Gastroesophageal sphincter (tissue), 3 donors: ENCODE data around the gene PRR35.

Source experiments
- CTCF ChIP-seq, 4 experiments: fragments of 200-600 bp in 2 of 4; fragments of 450-650 bp in 2 of 4; sonication (generic) in 1 of 4; IDR thresholded peaks; one replicate each; pipeline ENCODE4 v1.5.1; 2017 to 2019; ENCODE audit warnings: antibody characterized with exemption in 4 of 4, mild to moderate bottlenecking in 2 of 4, moderate library complexity in 2 of 4
- POLR2AphosphoS5 ChIP-seq: sonication (generic); formaldehyde crosslinking; IDR thresholded peaks from one replicate; pipeline ENCODE4 v1.6.1; 2017; ENCODE audit warnings: antibody characterized with exemption

- TF ChIP-seq POLR2AphosphoS5 (no peak), CTCF (IDR thresholded peaks at IDR 0.05) (no peak)
These were observed 46.6 kb downstream of the PRR35 start for GRCh38 chr16:606656-607307.
